AG04449 (cell line): Measurements from ENCODE around the gene LRP1.

Source experiments
- CTCF ChIA-PET: fragments of 350-600 bp; formaldehyde crosslinking; extraction: SDS; loops from one replicate; lab custom pipeline; 2021; ENCODE audit warnings: antibody characterized with exemption; lab: Yijun Ruan, JAX
- POLR2A ChIA-PET: fragments of 400-600, 350-600 bp; formaldehyde crosslinking; extraction: SDS; loops from one replicate; lab custom pipeline; 2020; ENCODE audit warnings: antibody characterized with exemption, inconsistent platforms; lab: Yijun Ruan, JAX
- DNase-seq: peaks from one replicate; pipeline ENCODE4 v3.0.0-alpha.2; 2010; ENCODE audit warnings: low read depth, low spot score
- H3K4me3 ChIP-seq: 2 replicates; pipeline ENCODE4 v1.5.1; 2011; ENCODE audit warnings: low read depth, mild to moderate bottlenecking, control low read depth, low read length
- TF ChIP-seq, protein P1 (sequence below): IDR thresholded peaks from one replicate; pipeline ENCODE4 v1.5.1; 2011; ENCODE audit warnings: mild to moderate bottlenecking, moderate library complexity, low read length, control low read depth, inconsistent platforms; ENCODE audit not compliant: insufficient read depth; ENCODE audit errors: missing control alignments

The LRP1 gene

DNA sequence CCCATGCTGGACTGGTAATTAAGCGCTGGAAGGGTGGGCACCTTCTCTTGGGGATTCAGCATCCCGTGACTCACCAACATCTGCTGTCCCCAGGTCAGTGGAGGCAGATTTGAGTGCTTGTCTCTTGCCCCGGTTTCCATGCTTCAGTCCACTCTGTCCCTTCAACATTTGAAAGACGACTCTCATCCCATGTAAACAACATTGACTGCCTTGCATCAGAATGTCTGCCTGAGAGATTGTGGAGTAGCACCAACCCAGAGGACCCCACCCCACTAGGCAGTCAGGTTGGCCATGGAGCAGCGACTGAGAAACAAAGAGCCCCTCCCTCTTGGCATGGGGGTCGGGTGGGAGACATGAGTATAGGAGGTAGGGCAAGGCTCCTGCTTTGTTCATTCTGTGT, 127.6 kb downstream of the LRP1 start:
- ChIA-PET CTCF (interaction anchor here (1.1 to 38.5 kb wide), 3 partner anchors 9 to 201 kb away, joined by 3 to 880 read pairs (median 135); partner anchors contain the start of genes GLI1 and INHBE), POLR2A (interaction anchor here (0.6 kb wide), 1 partner anchor 133 kb away, joined by 3 read pairs; no protein-coding TSS in a partner anchor)
- no peak for DNase-seq
- TF ChIP-seq, protein P1, sequence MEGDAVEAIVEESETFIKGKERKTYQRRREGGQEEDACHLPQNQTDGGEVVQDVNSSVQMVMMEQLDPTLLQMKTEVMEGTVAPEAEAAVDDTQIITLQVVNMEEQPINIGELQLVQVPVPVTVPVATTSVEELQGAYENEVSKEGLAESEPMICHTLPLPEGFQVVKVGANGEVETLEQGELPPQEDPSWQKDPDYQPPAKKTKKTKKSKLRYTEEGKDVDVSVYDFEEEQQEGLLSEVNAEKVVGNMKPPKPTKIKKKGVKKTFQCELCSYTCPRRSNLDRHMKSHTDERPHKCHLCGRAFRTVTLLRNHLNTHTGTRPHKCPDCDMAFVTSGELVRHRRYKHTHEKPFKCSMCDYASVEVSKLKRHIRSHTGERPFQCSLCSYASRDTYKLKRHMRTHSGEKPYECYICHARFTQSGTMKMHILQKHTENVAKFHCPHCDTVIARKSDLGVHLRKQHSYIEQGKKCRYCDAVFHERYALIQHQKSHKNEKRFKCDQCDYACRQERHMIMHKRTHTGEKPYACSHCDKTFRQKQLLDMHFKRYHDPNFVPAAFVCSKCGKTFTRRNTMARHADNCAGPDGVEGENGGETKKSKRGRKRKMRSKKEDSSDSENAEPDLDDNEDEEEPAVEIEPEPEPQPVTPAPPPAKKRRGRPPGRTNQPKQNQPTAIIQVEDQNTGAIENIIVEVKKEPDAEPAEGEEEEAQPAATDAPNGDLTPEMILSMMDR = no peak
- no peak overlapping the region for H3K4me3 ChIP-seq

- H3K4me3 ChIP-seq = no peak overlapping the region
- TF ChIP-seq, protein P1 = no peak
- ChIA-PET POLR2A (interaction anchor here (1.5 kb wide), 1 partner anchor 199 kb away, joined by 5 read pairs; no protein-coding TSS in a partner anchor), CTCF (interaction anchor here (0.6 to 38.5 kb wide), 8 partner anchors 8 to 198 kb away, joined by 3 to 880 read pairs (median 5); partner anchors contain the start of genes GLI1, INHBE and STAC3)
- DNase-seq = no peak
These were observed 131.0 kb downstream of the LRP1 start for GRCh38 chr12:57258977-57259970.

DNA sequence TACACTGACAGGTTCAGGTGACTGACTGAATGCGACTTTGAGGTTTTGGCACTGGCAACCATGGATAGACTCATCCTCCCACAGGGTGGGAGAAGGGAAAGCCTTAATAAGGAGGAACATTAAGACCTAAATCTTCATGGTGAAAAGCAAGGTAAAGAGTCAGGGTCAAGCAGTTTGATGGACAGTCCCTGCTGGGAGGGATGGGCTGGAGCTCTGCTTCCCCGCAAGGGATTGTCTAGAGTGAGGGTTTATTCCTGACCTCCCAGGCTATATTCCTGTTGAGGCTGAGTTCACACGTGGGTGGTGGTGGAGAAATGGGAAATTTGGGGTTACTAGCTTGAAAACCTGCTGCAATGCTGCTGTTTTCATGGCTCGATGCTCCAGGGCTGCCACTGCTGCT, 132.1 kb downstream of the LRP1 start:
- CTCF ChIA-PET = interaction anchor here (1.2 to 38.5 kb wide), 8 partner anchors 9 to 197 kb away, joined by 3 to 880 read pairs (median 6); partner anchors contain the start of genes GLI1, INHBE and STAC3
- DNase-seq = no peak
- POLR2A ChIA-PET = interaction anchor here (1.5 kb wide), 1 partner anchor 198 kb away, joined by 5 read pairs; no protein-coding TSS in a partner anchor
- TF ChIP-seq, protein P1 = no peak
- no peak overlapping the region for H3K4me3 ChIP-seq

DNA sequence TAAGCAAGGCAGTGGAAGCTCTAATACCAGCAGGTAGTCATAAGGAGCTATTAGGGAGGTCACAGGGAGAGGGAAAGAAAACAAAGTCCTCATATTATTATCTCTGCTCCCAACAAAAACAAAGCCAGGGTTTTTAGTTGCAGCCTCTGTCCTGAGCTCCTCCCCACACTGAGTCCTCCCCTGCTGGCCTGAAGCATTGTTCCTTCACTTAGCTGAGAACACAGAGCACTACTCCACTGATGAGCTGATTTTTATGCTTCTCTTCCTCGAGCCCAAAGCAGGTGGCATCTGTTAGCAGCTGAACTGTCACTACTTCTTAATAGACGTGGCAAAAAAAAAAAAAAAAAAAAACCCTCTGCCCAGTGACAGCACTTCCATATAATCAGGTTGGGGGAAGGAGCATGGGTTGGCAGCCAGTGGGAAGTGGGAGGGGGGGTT, 133.2 kb downstream of the LRP1 start:
- DNase-seq = no peak
- H3K4me3 ChIP-seq = no peak overlapping the region
- TF ChIP-seq, protein P1 = no peak
- ChIA-PET CTCF (interaction anchor here (0.9 to 38.5 kb wide), 10 partner anchors 8 to 196 kb away, joined by 3 to 880 read pairs (median 8); partner anchors contain the start of genes GLI1, INHBE and STAC3), POLR2A (interaction anchor here (0.6 to 1.0 kb wide), 2 partner anchors 11 to 32 kb away, joined by 3 read pairs; partner anchors contain the start of gene SHMT2)

DNA sequence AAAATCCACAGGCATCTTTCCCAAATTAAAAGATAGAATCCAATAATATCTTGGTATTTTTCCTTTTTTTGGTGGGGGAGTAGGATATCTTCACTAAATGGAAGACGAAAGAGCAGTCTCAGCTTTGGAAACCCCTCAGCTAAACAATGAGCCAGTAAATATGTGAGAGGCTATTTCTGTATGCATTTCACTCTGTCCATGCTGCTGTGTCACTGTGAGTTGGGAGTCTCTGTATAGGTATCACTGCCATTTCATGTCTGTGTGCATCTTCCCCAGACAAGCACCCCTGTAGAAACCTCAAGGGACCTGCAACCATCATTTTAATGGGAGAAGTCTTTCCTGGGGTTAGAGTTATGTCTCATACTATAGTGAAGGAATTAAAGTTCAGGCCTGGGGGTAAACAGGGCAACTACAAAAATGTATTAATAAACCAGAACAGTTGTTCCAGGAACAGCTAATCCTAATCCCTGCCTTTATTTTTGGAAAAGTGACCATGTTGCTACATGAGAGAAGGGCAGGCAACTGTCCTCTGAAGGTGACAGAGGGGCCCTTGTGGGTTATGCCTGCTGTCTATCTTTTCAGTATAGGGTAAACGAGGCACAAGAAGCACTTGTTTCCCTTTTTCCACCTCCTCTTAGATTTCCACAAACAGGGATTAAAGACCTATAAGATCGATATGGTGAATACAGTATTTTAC, 134.0 kb downstream of the LRP1 start:
- TF ChIP-seq, protein P1 = no peak
- DNase-seq = no peak
- no peak overlapping the region for H3K4me3 ChIP-seq
- POLR2A ChIA-PET = no interaction called here
- CTCF ChIA-PET = interaction anchor here (0.9 to 38.5 kb wide), 9 partner anchors 8 to 195 kb away, joined by 3 to 880 read pairs (median 31); partner anchors contain the start of genes GLI1, INHBE and STAC3
